ENCODE measurements around the gene ACADL. TPM values are rescaled to one million over a fixed set of nuclear protein-coding genes. Genes with fewer than 3 reads are reported as not detected.

The ACADL gene
- total and polyA plus RNA-seq, 2 experiments from 2014 or later = 0.37 TPM; not detected in 1

GRCh38 chr2:210147614-210148013 is 77.6 kb downstream of the ACADL start:
- no peaks in the 10 kb centered on the region for H3K36me3 ChIP-seq (ENCODE audit: insufficient read depth)
- peaks cover 3% of the 10 kb centered on the region; the same call in 1 of the 3 replicates for H3K4me1 Mint-ChIP-seq

More at GRCh38 chr2:210147614-210148013, 77.6 kb downstream of the ACADL start:
- no peak overlapping the region for H3K27ac ChIP-seq (ENCODE audit: low read depth)
- ATAC-seq (no peak), DNase-seq (ENCODE audit: low spot score) (no peak)
- Mint-ChIP-seq H3K4me3 (no peak overlapping the region), H3K27me3 (ENCODE audit: insufficient read depth, low read depth, poor library complexity) (peaks cover 3% of the 10 kb centered on the region), H3K27ac (no peak overlapping the region), H3K36me3 (ENCODE audit: low read depth) (peaks cover 42% of the 10 kb centered on the region), H3K9me3 (peaks cover 13% of the 10 kb centered on the region; the same call in 2 of the 3 replicates)
- H3K9me2 ChIP-seq (ENCODE audit: insufficient read depth) = no peaks in the 10 kb centered on the region
- TF ChIP-seq EZH2phosphoT487 (IDR thresholded peaks at IDR 0.05; ENCODE audit: unreplicated experiment) (no peak), JUNB (IDR thresholded peaks at IDR 0.05; ENCODE audit: unreplicated experiment) (no peak), ZNF331 (CRISPR knock-in tag; IDR thresholded peaks at IDR 0.05; ENCODE audit: low read depth) (no peak), CTCF (conservative IDR thresholded peaks at IDR 0.05; ENCODE audit: low read depth in 2 of 2) (no peak), ZNF114 (CRISPR knock-in tag; IDR thresholded peaks at IDR 0.05) (no peak)
- H3K4me1 ChIP-seq (ENCODE audit: insufficient read depth) = 0 out of 2 replicates have a peak, but pooled peaks cover 7% of the 10 kb centered on the region
- H3F3A ChIP-seq (replicated peaks; ENCODE audit: low read depth) = no peaks in the 10 kb centered on the region
- H3K4me3 ChIP-seq = no peak overlapping the region
- H2AFZ ChIP-seq = no peak overlapping the region
- H4K20me1 ChIP-seq (replicated peaks; ENCODE audit: insufficient read depth) = no peaks in the 10 kb centered on the region
- no peaks in the 10 kb centered on the region for H3K27me3 ChIP-seq (ENCODE audit: insufficient read depth)
- H3K79me2 ChIP-seq (replicated peaks; ENCODE audit: insufficient read depth) = 0 out of 2 replicates have a peak, but pooled peaks cover 12% of the 10 kb centered on the region
- H3K4me2 ChIP-seq = no peak overlapping the region

Small RNAs within 50 kb of the gene (small RNA-seq; reads per million reads assigned to genes)
- gene RF00019 (ENCODE audit: low replicate concordance) = not detected

Other genes starting within 250 kb of the ACADL start
- gene RPE, start 222.8 kb downstream of the ACADL start, total RNA-seq (2014; rRNA removed; shearing (Covaris generic)) = 79.1 and 95.1 TPM in 2 replicates
- gene RPE, start 222.8 kb downstream of the ACADL start, polyA plus RNA-seq (2016; fragmentation: Nextera tagmentation; extraction: Ambion mirVana) = 33.1 and 43.1 TPM in 2 replicates
- gene KANSL1L, start 54.0 kb downstream of the ACADL start, total RNA-seq (2014; rRNA removed; shearing (Covaris generic)) = 21.1 and 21.2 TPM in 2 replicates
- gene KANSL1L, start 54.0 kb downstream of the ACADL start, polyA plus RNA-seq (2016; fragmentation: Nextera tagmentation; extraction: Ambion mirVana) = 6.5 and 7.4 TPM in 2 replicates
- not detected in 2 replicates for gene MYL1, start 89.7 kb upstream of the ACADL start, total RNA-seq (2014; rRNA removed; shearing (Covaris generic))
- gene MYL1, start 89.7 kb upstream of the ACADL start, polyA plus RNA-seq (2016; fragmentation: Nextera tagmentation; extraction: Ambion mirVana) = not detected in 2 replicates